Activated T-cell treated with anti-CD3 and anti-CD28 coated beads for 4 hours (primary cell): ENCODE data around the gene ATP6V0A1.

Experiments used
- DNase-seq: peaks from one replicate; pipeline ENCODE4 v3.0.0-alpha.2; 2020

Gene ATP6V0A1

DNA sequence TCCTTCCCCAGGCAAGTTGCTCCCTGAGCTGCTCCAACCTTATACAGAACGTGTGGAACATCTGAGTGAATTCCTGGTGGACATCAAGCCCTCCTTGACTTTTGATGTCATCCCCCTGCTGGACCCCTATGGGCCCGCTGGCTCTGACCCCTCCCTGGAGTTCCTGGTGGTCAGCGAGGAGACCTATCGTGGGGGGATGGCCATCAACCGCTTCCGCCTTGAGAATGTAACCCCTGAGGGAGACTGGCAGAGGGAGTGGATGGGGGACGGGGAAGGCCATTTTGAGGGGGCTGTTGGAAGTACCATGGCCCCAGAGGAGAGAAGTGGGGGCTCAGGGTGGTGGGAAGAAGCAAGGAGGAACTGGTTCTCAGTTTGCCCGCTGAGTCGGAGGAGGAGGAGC, 105.3 kb downstream of the ATP6V0A1 start:
- DNase-seq = no peak

DNA sequence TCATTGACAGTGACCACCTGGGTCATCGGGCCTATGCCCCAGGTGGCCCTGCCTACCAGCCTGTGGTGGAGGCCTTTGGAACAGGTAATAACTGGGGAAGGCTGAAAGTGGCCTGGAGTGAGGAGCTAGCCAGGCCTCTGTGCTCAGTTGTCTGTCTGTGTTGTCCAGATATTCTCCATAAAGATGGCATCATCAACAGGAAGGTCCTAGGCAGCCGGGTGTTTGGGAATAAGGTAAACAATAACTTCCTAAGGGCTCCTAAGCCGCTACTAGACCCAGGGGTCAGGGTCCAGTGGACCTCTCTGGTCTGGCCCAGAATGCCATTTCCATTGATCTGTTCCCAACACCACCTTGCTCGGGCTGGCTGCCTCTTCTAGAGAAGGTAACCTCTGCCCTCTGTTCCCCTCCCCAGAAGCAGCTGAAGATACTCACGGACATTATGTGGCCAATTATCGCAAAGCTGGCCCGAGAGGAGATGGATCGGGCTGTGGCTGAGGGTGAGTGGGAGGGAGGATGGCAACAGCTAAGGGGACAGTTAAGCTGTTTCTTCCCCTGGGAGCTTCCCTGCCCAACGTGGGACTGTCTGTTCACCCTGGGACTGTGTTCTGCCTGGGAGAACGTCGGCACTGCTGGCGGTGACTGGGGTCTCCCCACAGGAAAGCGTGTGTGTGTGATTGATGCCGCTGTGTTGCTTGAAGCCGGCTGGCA, 106.3 kb downstream of the ATP6V0A1 start:
- no peak for DNase-seq

DNA sequence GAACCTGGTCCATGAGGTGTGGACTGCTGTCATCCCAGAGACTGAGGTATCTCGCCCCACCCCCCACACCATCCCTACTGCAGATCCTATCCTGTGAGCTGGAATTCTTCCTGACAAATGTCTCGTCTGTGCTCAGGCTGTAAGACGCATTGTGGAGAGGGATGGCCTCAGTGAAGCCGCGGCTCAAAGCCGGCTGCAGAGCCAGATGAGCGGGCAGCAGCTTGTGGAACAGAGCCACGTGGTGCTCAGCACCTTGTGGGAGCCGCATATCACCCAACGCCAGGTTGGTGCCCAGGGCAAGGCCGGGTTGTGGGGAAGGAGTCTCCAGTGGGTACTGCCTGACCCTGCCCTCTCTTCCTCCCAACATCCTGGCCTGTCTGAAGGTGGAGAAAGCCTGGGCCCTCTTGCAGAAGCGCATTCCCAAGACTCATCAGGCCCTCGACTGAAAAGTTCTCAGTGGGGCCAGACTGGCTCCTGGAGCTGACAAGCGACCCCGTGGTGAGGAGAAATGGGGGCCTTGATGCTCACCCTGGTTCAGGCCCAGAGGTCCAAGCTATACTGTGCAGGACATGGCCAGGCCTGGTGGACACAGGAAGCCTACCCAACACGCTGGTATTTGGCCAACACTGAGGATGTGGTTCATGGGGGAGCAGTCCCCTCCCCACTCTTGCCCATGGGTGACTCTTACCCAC, 107.0 kb downstream of the ATP6V0A1 start:
- DNase-seq = no peak

DNA sequence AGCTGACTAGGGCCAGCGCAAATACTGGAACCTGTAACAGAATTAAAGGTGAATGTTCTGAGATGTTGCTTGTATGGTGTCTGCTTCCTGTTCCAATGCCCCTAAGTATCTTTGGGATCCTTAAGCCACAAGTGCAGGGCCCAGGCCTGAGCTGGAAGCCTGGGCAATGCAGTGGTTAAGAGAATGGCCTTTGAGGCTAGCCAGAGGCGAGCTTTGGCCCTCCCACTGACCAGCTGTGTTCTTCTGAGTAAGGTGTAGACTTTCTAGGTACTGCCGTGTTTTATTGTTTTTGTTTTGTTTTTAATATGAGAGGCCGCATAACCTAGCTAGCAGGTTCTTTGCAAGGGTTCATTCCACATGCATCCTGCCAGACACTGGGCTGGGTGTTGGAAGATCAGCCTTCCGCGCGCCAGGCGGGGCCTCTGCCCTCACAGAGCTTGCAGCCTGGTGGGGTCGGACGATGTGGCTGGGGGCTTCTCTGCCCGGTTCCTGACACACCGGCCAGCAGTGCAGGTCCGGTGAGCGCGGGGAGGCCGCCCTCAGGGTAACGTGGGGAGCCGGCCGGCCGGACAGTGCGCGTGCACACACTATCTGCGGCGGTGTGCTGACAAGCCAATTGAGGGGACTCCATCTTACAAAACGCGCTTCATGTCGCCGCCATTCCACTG, 107.7 kb downstream of the ATP6V0A1 start:
- no peak for DNase-seq

- DNase-seq = peak; percentile 78
Measured at GRCh38 chr17:42566883-42567573, 108.3 kb downstream of the ATP6V0A1 start, which contains the start of gene MLX. Gene MLX (plus strand): TSS chr17:42567100. CDS start chr17:42567125, 25 bp downstream.

GRCh38 chr17:42568341-42569111, 109.8 kb downstream of the ATP6V0A1 start:
- no peak for DNase-seq

- no peak for DNase-seq
Measured at GRCh38 chr17:42571435-42572225, 113.0 kb downstream of the ATP6V0A1 start.
